ENCODE results near the gene BLM.

The BLM gene

GRCh38 chr15:90774731-90775514, 57.8 kb downstream of the BLM start:
- Mint-ChIP-seq H3K36me3 (ENCODE audit: low read depth) (peaks cover 61% of the 10 kb centered on the region), H3K9me3 (no peaks in the 10 kb centered on the region), H3K4me1 (no peaks in the 10 kb centered on the region), H3K27ac (no peak overlapping the region), H3K4me3 (no peak overlapping the region), H3K27me3 (ENCODE audit: low read depth, poor library complexity) (no peaks in the 10 kb centered on the region)
- DNase-seq = no peak
- TF ChIP-seq CTCF (IDR thresholded peaks at IDR 0.05) = no peak

DNA sequence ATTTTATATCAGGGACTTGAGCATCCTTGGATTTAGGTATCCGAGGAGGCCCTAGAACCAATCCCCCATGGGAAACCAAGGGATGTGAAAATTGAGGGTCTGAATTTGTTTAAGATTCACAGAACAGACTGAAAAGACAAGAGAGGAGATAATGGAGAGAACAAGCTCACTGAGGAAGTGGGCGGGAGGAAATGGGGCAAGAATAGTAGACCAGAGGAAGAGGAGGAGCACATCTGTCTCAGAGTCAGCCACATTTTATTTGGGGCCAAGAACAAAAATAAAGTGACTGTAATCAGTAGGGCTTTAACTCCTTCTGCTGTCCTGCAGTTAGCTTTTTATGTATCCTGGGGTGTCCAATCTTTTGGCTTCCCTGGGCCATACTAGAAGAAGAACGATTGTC, 63.8 kb downstream of the BLM start:
- peak overlapping the region; percentile 36 for H3K27ac Mint-ChIP-seq
- H3K9me3 Mint-ChIP-seq = no peaks in the 10 kb centered on the region
- peaks cover 56% of the 10 kb centered on the region for H3K36me3 Mint-ChIP-seq (ENCODE audit: low read depth)
- no peak for DNase-seq
- peaks cover 12% of the 10 kb centered on the region for H3K4me1 Mint-ChIP-seq
- TF ChIP-seq CTCF (IDR thresholded peaks at IDR 0.05) = no peak
- H3K27me3 Mint-ChIP-seq (ENCODE audit: low read depth, poor library complexity) = no peaks in the 10 kb centered on the region
- no peak overlapping the region for H3K4me3 Mint-ChIP-seq

DNA sequence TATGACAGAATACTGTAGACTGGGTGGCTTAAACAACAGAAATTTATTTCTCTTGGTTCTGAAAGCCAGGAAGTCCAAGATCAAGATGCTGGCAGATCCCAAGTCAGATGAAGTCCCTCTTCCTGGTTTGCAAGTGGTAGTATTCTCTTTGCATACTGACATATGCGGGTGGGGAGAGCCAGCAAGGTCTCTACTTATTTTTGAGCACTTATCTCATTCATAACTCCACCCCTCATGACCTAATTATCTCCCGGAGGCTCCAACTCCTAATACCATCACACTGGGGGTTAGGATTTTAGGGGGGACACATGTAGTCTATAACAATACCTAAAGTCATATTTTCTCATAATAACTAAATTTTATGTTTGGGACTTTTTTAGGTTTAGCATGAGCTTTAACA, 65.3 kb downstream of the BLM start:
- DNase-seq = no peak
- Mint-ChIP-seq H3K9me3 (no peaks in the 10 kb centered on the region), H3K36me3 (ENCODE audit: low read depth) (peaks cover 54% of the 10 kb centered on the region), H3K4me1 (peaks cover 12% of the 10 kb centered on the region), H3K27me3 (ENCODE audit: low read depth, poor library complexity) (no peaks in the 10 kb centered on the region), H3K27ac (no peak overlapping the region), H3K4me3 (no peak overlapping the region)
- no peak for TF ChIP-seq CTCF (IDR thresholded peaks at IDR 0.05)

DNA sequence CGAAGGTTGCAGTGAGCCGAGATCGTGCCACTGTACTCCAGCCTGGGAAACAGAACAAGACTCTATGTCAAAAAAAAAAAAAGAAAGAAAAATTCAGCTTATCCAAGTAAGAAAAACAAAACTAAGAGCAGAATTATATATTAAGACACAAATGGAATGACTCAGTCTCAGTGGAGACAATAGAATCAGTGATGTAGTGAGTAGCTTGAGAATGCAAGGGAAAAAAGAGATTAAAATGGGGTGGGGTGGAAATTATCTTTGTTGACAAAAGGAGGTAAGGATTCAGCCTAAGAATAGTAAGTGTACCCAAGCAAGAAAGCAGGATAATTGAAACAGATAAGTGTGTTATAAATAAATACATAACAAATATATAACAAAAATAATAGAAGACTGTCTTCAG, 70.7 kb downstream of the BLM start:
- no peak for TF ChIP-seq CTCF (IDR thresholded peaks at IDR 0.05)

DNA sequence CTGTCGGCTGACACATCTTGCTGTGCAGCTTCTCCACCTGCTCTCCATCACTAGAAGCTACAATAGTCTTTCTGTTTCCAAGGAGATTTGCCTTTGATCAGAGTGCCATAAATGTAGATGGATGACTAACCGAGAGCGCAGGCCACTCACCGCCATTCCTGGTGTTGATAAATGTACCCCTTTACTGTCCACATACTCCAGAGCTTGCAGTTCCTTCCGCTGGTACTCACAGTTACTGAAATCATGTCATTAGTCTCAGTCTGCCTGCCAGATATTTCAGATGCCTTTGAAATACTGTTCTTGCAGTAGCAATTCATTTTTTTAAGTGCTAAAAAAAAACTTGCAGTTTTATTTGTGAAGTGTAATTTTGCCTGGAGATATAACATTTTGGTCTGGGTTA, 72.3 kb downstream of the BLM start:
- TF ChIP-seq CTCF (IDR thresholded peaks at IDR 0.05) = no peak
- Mint-ChIP-seq H3K27me3 (ENCODE audit: low read depth, poor library complexity) (no peaks in the 10 kb centered on the region), H3K4me3 (no peak overlapping the region), H3K36me3 (ENCODE audit: low read depth) (peaks cover 66% of the 10 kb centered on the region), H3K9me3 (no peaks in the 10 kb centered on the region), H3K4me1 (peaks cover 28% of the 10 kb centered on the region), H3K27ac (peak overlapping the region; percentile 29)
- DNase-seq = no peak

More for the DNA sequence above, 70.7 kb downstream of the BLM start:
- H3K27ac Mint-ChIP-seq = no peak overlapping the region
- peaks cover 30% of the 10 kb centered on the region for H3K4me1 Mint-ChIP-seq
- peaks cover 51% of the 10 kb centered on the region for H3K36me3 Mint-ChIP-seq (ENCODE audit: low read depth)
- no peak overlapping the region for H3K4me3 Mint-ChIP-seq
- no peaks in the 10 kb centered on the region for H3K9me3 Mint-ChIP-seq
- DNase-seq = no peak
- H3K27me3 Mint-ChIP-seq (ENCODE audit: low read depth, poor library complexity) = no peaks in the 10 kb centered on the region

DNA sequence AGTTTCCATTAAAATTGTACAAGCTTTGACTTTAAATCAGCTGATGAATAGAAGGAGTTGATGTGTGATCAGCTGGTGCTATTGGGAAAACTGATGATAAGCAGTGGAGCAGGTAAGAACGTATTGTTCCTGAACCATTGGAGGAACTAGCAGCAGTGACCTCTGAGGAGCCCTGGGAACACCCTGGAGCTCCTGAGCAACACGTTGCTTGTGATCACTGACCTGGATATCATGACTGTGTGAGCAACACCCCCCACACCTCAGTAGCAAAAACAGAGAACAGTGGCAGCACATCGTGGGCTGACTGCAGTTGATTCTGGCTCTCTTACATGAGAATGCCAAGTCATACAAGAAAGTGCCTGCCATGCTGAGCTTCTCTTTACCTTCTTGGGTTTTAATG, 72.9 kb downstream of the BLM start:
- no peak for TF ChIP-seq CTCF (IDR thresholded peaks at IDR 0.05)
- Mint-ChIP-seq H3K4me3 (no peak overlapping the region), H3K27ac (no peak overlapping the region), H3K36me3 (ENCODE audit: low read depth) (peaks cover 66% of the 10 kb centered on the region), H3K9me3 (no peaks in the 10 kb centered on the region), H3K4me1 (peaks cover 22% of the 10 kb centered on the region), H3K27me3 (ENCODE audit: low read depth, poor library complexity) (no peaks in the 10 kb centered on the region)
- DNase-seq = no peak

Measured in nephron progenitor cell (in vitro differentiated cells).